Liver (tissue), 9 donors: ENCODE results near the gene FGF12. TPM values are rescaled to one million over a fixed set of nuclear protein-coding genes. Genes with fewer than 3 reads are reported as not detected.

Source experiments
- DNase-seq: peaks from one replicate; pipeline ENCODE4 v3.0.0-alpha.2; 2017; ENCODE audit warnings: low spot score
- H3K27ac ChIP-seq, 2 donors: one replicate each; pipeline ENCODE4 v1.7.0; 2013; ENCODE audit warnings: inconsistent platforms in 2 of 2, low read length in 2 of 2, control low read depth in 1 of 2, low read depth in 1 of 2, mild to moderate bottlenecking in 1 of 2
- H3K27me3 ChIP-seq, 4 donors: one replicate each; pipeline versions ENCODE4 v1.6.1 to v1.7.0; 2013; ENCODE audit warnings: low read length in 3 of 4, inconsistent platforms in 1 of 4, mild to moderate bottlenecking in 1 of 4, moderate library complexity in 1 of 4; ENCODE audit not compliant: control insufficient read depth in 4 of 4, insufficient read depth in 4 of 4
- H3K36me3 ChIP-seq, 4 donors: one replicate each; pipeline versions ENCODE4 v1.6.1 to v1.7.0; 2013; ENCODE audit warnings: low read length in 3 of 4, mild to moderate bottlenecking in 3 of 4, low read depth in 1 of 4, moderate library complexity in 1 of 4; ENCODE audit not compliant: control insufficient read depth in 4 of 4, insufficient read depth in 3 of 4
- H3K4me1 ChIP-seq, 4 donors: one replicate each; pipeline versions ENCODE4 v1.6.1 to v1.7.0; 2013; ENCODE audit warnings: low read length in 3 of 4, mild to moderate bottlenecking in 3 of 4, moderate library complexity in 1 of 4; ENCODE audit not compliant: control insufficient read depth in 4 of 4, insufficient read depth in 4 of 4
- H3K4me3 ChIP-seq, 3 donors: one replicate each; pipeline versions ENCODE4 v1.6.1 to v1.7.0; 2013; ENCODE audit warnings: low read length in 3 of 3, control low read depth in 1 of 3, low read depth in 1 of 3, mild to moderate bottlenecking in 1 of 3
- H3K9ac ChIP-seq, 2 donors: one replicate each; pipeline ENCODE4 v1.7.0; 2013; ENCODE audit warnings: low read length in 2 of 2, mild to moderate bottlenecking in 2 of 2, moderate library complexity in 2 of 2, control low read depth in 1 of 2, low read depth in 1 of 2
- H3K9me3 ChIP-seq, 4 donors: one replicate each; pipeline versions ENCODE4 v1.6.1 to v1.7.0; 2013; ENCODE audit warnings: low read length in 3 of 4; ENCODE audit not compliant: control insufficient read depth in 4 of 4
- EGR1 ChIP-seq, 2 donors: IDR thresholded peaks; 2 replicates each; pipeline ENCODE4 v1.6.1; 2016 to 2018; ENCODE audit warnings: antibody characterized with exemption in 2 of 2, low read depth in 2 of 2
- FOXA1 ChIP-seq: IDR thresholded peaks from 2 replicates; pipeline ENCODE4 v1.6.1; 2016; ENCODE audit warnings: antibody characterized with exemption
- FOXA2 ChIP-seq: IDR thresholded peaks from 2 replicates; pipeline ENCODE4 v1.6.1; 2016; ENCODE audit warnings: antibody characterized with exemption
- GABPA ChIP-seq, 2 donors: IDR thresholded peaks in 1 of 2; conservative IDR thresholded peaks in 1 of 2; 2 replicates each; pipeline ENCODE4 v1.6.1; 2016; ENCODE audit warnings: antibody characterized with exemption in 2 of 2, mild to moderate bottlenecking in 1 of 2, moderate library complexity in 1 of 2
- HNF4A ChIP-seq, 2 donors: conservative IDR thresholded peaks; 2 replicates each; pipeline ENCODE4 v1.6.1; 2016; ENCODE audit warnings: antibody characterized with exemption in 2 of 2, mild to moderate bottlenecking in 2 of 2
- HNF4G ChIP-seq: IDR thresholded peaks from 2 replicates; pipeline ENCODE4 v1.6.1; 2016; ENCODE audit warnings: antibody characterized with exemption
- JUND ChIP-seq, 2 donors: IDR thresholded peaks; 2 replicates each; pipeline ENCODE4 v1.6.1; 2016; ENCODE audit warnings: antibody characterized with exemption in 2 of 2
- NR2F2 ChIP-seq: IDR thresholded peaks from 2 replicates; pipeline ENCODE4 v1.6.1; 2016; ENCODE audit warnings: antibody characterized with exemption
- RAD21 ChIP-seq, 2 donors: IDR thresholded peaks; 2 replicates each; pipeline ENCODE4 v1.6.1; 2016; ENCODE audit warnings: antibody characterized with exemption in 2 of 2, mild to moderate bottlenecking in 2 of 2
- RXRA ChIP-seq, 2 donors: IDR thresholded peaks; 2 replicates each; pipeline ENCODE4 v1.6.1; 2017 to 2018; ENCODE audit warnings: antibody characterized with exemption in 2 of 2, mild to moderate bottlenecking in 1 of 2
- SP1 ChIP-seq: IDR thresholded peaks from 2 replicates; pipeline ENCODE4 v1.6.1; 2018; ENCODE audit warnings: antibody characterized with exemption, mild to moderate bottlenecking
- TAF1 ChIP-seq: conservative IDR thresholded peaks from 2 replicates; pipeline ENCODE4 v1.6.1; 2016; ENCODE audit warnings: antibody characterized with exemption, mild to moderate bottlenecking
- YY1 ChIP-seq: IDR thresholded peaks from 2 replicates; pipeline ENCODE4 v1.6.1; 2016; ENCODE audit warnings: antibody characterized with exemption, mild to moderate bottlenecking
- WGBS: extraction: QIAGEN DNeasy Blood & Tissue Kit; methylation state at CpG from one replicate; pipeline ENCODE4 v1.1.7; 2013; 5-methylcytosine and 5-hydroxymethylcytosine counted together
- polyA plus RNA-seq, 2 donors: library from polyadenylated mRNA; stranded (reverse) in 1 of 2; unstranded in 1 of 2; fragments of 200-250 nt in 1 of 2; fragments of >200 nt in 1 of 2; fragmentation: Nextera tagmentation in 1 of 2; extraction: Ambion mirVana in 1 of 2; gene quantifications; one replicate each; pipeline versions ENCODE4 v1.2.1 to v1.2.3, GENCODE V29; 2013 to 2015
- total RNA-seq, 2 donors: library from RNA; depleted of rRNA; stranded (reverse); fragments of >200 nt; gene quantifications; one replicate each; pipeline ENCODE4 v1.2.3, GENCODE V29; 2014
- TF ChIP-seq, protein P1 (sequence below): IDR thresholded peaks from 2 replicates; pipeline ENCODE4 v1.6.1; 2016; ENCODE audit warnings: antibody characterized with exemption, mild to moderate bottlenecking
- TF ChIP-seq, protein P2 (sequence below): IDR thresholded peaks from 2 replicates; pipeline ENCODE4 v1.6.1; 2016; ENCODE audit warnings: antibody characterized with exemption
- TF ChIP-seq, protein P3 (sequence below): IDR thresholded peaks from 2 replicates; pipeline ENCODE4 v1.6.1; 2016; ENCODE audit warnings: antibody characterized with exemption
- TF ChIP-seq, protein P4 (sequence below): IDR thresholded peaks from 2 replicates; pipeline ENCODE4 v1.6.1; 2016; ENCODE audit warnings: antibody characterized with exemption
- TF ChIP-seq, protein P5 (sequence below): fragments of 150-350 bp; IDR thresholded peaks from 2 replicates; pipeline ENCODE4 v1.5.1; 2017; ENCODE audit warnings: improper control_type of control experiment, low read depth, low read length; ENCODE audit not compliant: missing input control
- donor health status: healthy.
- donor health status: healthy.
- donor health status: healthy.
- donor health status: healthy.
- donor health status: healthy.

FGF12 gene
- total and polyA plus RNA-seq, 4 donors, result 0.11 to 0.59 (median 0.19) TPM

DNA sequence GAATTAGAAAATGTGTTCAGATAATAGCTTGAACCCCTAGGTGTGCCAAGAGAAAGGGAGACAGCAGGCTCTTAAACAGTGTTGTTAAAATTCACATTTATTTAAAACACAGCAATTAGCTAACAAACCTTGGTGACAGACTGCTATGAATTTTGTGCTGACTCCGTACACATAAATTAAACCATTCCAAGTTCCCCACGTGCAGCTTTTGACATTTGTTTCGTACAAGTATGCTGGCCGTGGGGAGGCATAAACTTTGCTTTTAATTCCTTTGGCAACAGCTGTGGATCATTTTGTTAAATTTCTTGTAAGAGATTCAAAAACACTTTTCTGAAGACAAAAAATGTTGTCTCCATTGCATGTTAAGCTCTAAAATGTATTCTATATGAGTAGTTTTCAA lies 465.3 kb downstream of the FGF12 start:
- Histone ChIP-seq H3K4me1 (no peaks in the 10 kb centered on the region), H3K9ac (no peak overlapping the region), H3K36me3 (no peaks in the 10 kb centered on the region), H3K9me3 (no peaks in the 10 kb centered on the region), H3K4me3 (no peak overlapping the region), H3K27me3 (peaks cover 0 to 4% (median 0%) of the 10 kb centered on the region in 4 donors), H3K27ac (no peak overlapping the region)
- DNase-seq, result no peak
- TF ChIP-seq, protein P1, sequence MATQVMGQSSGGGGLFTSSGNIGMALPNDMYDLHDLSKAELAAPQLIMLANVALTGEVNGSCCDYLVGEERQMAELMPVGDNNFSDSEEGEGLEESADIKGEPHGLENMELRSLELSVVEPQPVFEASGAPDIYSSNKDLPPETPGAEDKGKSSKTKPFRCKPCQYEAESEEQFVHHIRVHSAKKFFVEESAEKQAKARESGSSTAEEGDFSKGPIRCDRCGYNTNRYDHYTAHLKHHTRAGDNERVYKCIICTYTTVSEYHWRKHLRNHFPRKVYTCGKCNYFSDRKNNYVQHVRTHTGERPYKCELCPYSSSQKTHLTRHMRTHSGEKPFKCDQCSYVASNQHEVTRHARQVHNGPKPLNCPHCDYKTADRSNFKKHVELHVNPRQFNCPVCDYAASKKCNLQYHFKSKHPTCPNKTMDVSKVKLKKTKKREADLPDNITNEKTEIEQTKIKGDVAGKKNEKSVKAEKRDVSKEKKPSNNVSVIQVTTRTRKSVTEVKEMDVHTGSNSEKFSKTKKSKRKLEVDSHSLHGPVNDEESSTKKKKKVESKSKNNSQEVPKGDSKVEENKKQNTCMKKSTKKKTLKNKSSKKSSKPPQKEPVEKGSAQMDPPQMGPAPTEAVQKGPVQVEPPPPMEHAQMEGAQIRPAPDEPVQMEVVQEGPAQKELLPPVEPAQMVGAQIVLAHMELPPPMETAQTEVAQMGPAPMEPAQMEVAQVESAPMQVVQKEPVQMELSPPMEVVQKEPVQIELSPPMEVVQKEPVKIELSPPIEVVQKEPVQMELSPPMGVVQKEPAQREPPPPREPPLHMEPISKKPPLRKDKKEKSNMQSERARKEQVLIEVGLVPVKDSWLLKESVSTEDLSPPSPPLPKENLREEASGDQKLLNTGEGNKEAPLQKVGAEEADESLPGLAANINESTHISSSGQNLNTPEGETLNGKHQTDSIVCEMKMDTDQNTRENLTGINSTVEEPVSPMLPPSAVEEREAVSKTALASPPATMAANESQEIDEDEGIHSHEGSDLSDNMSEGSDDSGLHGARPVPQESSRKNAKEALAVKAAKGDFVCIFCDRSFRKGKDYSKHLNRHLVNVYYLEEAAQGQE, result no peak
- TF ChIP-seq SP1, result no peak
- TF ChIP-seq, protein P2, sequence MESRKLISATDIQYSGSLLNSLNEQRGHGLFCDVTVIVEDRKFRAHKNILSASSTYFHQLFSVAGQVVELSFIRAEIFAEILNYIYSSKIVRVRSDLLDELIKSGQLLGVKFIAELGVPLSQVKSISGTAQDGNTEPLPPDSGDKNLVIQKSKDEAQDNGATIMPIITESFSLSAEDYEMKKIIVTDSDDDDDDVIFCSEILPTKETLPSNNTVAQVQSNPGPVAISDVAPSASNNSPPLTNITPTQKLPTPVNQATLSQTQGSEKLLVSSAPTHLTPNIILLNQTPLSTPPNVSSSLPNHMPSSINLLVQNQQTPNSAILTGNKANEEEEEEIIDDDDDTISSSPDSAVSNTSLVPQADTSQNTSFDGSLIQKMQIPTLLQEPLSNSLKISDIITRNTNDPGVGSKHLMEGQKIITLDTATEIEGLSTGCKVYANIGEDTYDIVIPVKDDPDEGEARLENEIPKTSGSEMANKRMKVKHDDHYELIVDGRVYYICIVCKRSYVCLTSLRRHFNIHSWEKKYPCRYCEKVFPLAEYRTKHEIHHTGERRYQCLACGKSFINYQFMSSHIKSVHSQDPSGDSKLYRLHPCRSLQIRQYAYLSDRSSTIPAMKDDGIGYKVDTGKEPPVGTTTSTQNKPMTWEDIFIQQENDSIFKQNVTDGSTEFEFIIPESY, result no peak
- TF ChIP-seq, protein P3, sequence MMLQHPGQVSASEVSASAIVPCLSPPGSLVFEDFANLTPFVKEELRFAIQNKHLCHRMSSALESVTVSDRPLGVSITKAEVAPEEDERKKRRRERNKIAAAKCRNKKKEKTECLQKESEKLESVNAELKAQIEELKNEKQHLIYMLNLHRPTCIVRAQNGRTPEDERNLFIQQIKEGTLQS, result no peak
- TF ChIP-seq FOXA2, result no peak
- no peak for TF ChIP-seq JUND (IDR thresholded peaks at IDR 0.05)
- TF ChIP-seq EGR1 (IDR thresholded peaks at IDR 0.05; ENCODE audit: low read depth in 2 of 2), result no peak
- no peak for TF ChIP-seq RAD21 (IDR thresholded peaks at IDR 0.05)
- no peak for TF ChIP-seq TAF1
- 91% methylated on average over 4 of the region's 4 CpGs for WGBS

DNA sequence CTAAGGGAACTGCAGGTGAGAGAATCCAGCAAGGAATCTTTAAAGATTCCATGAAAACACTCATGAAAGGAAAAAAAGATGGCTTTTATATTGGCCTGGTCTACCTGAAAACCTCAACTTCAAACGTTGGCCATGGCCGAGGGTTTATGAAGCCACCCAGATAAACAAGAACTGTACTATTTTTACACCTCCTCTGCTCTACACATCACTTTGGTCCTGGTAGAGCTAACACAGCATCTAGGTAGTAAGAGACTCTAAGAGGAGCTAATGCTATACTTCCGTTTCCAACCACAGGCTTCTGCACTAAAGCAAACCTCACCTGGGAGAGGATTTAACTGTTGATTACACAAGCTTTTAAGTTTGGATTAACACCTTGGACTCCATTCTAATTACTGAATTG lies 466.2 kb downstream of the FGF12 start:
- no peaks in the 10 kb centered on the region for H3K4me1 ChIP-seq
- no peak for DNase-seq
- H3K36me3 ChIP-seq, result no peaks in the 10 kb centered on the region
- WGBS, result 89% methylated on average over 3 of the region's 3 CpGs
- H3K4me3 ChIP-seq, result no peak overlapping the region
- no peak overlapping the region for H3K9ac ChIP-seq
- H3K27me3 ChIP-seq, result peaks cover 0 to 4% (median 0%) of the 10 kb centered on the region in 4 donors
- no peak overlapping the region for H3K27ac ChIP-seq
- no peak for TF ChIP-seq JUND (IDR thresholded peaks at IDR 0.05)
- no peak for TF ChIP-seq TAF1
- TF ChIP-seq, protein P3, result no peak
- TF ChIP-seq, protein P2, result no peak
- no peak for TF ChIP-seq SP1
- no peak for TF ChIP-seq HNF4G
- TF ChIP-seq NR2F2, result no peak
- TF ChIP-seq, protein P1, result no peak
- no peak for TF ChIP-seq GABPA (IDR thresholded peaks at IDR 0.05 in 1 of 2, conservative IDR thresholded peaks at IDR 0.05 in 1 of 2)
- no peak for TF ChIP-seq RAD21 (IDR thresholded peaks at IDR 0.05)
- TF ChIP-seq, protein P4, sequence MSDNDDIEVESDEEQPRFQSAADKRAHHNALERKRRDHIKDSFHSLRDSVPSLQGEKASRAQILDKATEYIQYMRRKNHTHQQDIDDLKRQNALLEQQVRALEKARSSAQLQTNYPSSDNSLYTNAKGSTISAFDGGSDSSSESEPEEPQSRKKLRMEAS, result no peak
- TF ChIP-seq FOXA2, result no peak
- TF ChIP-seq HNF4A (conservative IDR thresholded peaks at IDR 0.05), result no peak
- TF ChIP-seq EGR1 (IDR thresholded peaks at IDR 0.05; ENCODE audit: low read depth in 2 of 2), result no peak
- TF ChIP-seq YY1, result no peak
- TF ChIP-seq FOXA1, result no peak
- TF ChIP-seq, protein P5, sequence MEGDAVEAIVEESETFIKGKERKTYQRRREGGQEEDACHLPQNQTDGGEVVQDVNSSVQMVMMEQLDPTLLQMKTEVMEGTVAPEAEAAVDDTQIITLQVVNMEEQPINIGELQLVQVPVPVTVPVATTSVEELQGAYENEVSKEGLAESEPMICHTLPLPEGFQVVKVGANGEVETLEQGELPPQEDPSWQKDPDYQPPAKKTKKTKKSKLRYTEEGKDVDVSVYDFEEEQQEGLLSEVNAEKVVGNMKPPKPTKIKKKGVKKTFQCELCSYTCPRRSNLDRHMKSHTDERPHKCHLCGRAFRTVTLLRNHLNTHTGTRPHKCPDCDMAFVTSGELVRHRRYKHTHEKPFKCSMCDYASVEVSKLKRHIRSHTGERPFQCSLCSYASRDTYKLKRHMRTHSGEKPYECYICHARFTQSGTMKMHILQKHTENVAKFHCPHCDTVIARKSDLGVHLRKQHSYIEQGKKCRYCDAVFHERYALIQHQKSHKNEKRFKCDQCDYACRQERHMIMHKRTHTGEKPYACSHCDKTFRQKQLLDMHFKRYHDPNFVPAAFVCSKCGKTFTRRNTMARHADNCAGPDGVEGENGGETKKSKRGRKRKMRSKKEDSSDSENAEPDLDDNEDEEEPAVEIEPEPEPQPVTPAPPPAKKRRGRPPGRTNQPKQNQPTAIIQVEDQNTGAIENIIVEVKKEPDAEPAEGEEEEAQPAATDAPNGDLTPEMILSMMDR, result no peak
- no peak for TF ChIP-seq RXRA (IDR thresholded peaks at IDR 0.05)
- H3K9me3 ChIP-seq, result no peaks in the 10 kb centered on the region
